Testis (tissue), 3 donors: ENCODE results near the gene ANXA2R. TPM values are rescaled to one million over a fixed set of nuclear protein-coding genes. Genes with fewer than 3 reads are reported as not detected.
A peak's percentile ranks its signal among the peaks of the same experiment; 100 is the strongest.
"Not testable (repeated sequence)": the region's sequence is repeated elsewhere in the genome, so short reads cannot be mapped to it uniquely, and the experiment has no call there.

Experiments
- DNase-seq: peaks from one replicate; pipeline ENCODE4 v3.0.0-alpha.2; 2019
- H3K27ac ChIP-seq, 2 donors: fragments of 200-600 bp; sonication (generic); one replicate each; pipeline ENCODE4 v1.5.1; 2019
- H3K27me3 ChIP-seq: fragments of 200-600 bp; sonication (generic); one replicate; pipeline ENCODE4 v1.5.1; 2019
- H3K36me3 ChIP-seq: fragments of 200-600 bp; sonication (generic); one replicate; pipeline ENCODE4 v1.5.1; 2017; ENCODE audit warnings: low read depth; ENCODE audit errors: missing control alignments
- H3K4me1 ChIP-seq: fragments of 200-600 bp; sonication (generic); one replicate; pipeline ENCODE4 v1.5.1; 2019
- H3K4me3 ChIP-seq, 2 donors: fragments of 200-600 bp; sonication (generic); one replicate each; pipeline ENCODE4 v1.5.1; 2017 to 2019
- H3K9me3 ChIP-seq: fragments of 200-600 bp; sonication (generic); one replicate; pipeline ENCODE4 v1.5.1; 2017
- CTCF ChIP-seq, 3 experiments: fragments of 450-650 bp in 2 of 3; fragments of 200-600 bp in 1 of 3; sonication (generic) in 1 of 3; IDR thresholded peaks; one replicate each; pipeline ENCODE4 v1.5.1; 2016 to 2019; ENCODE audit warnings: antibody characterized with exemption in 3 of 3, mild to moderate bottlenecking in 2 of 3, moderate library complexity in 1 of 3
- POLR2A ChIP-seq: fragments of 450-650 bp; IDR thresholded peaks from one replicate; pipeline ENCODE4 v1.6.1; 2017; ENCODE audit warnings: antibody characterized with exemption, mild to moderate bottlenecking, moderate library complexity
- WGBS, 2 donors: methylation state at CpG; one replicate each; pipeline ENCODE4 v1.1.5; 2018; 5-methylcytosine and 5-hydroxymethylcytosine counted together
- intact Hi-C: fragments of 100-400 bp; cut with DNase I; formaldehyde crosslinking; loops from one replicate; pipeline ENCODE4 v1.15.1; 2023; ENCODE audit warnings: low total_unique reads
- polyA plus RNA-seq: library from polyadenylated mRNA; stranded (reverse); fragments of 350-450 nt; fragmentation: Illumina TruSeq; extraction: RNeasy Lipid Tissue Mini Kit (QIAGEN cat#74804); gene quantifications from one replicate; pipeline ENCODE4 v1.2.3, GENCODE V29; 2014; ENCODE audit warnings: low read depth, low replicate concordance; ENCODE audit not compliant: insufficient read depth
- total RNA-seq, 2 donors: library from RNA; depleted of rRNA; stranded (reverse); fragments of >200 nt; gene quantifications; one replicate each; pipeline ENCODE4 v1.2.3, GENCODE V29; 2016

The ANXA2R gene
- total and polyA plus RNA-seq, 3 donors from 2014 or later: 1.6 to 10.2 (median 5.1) TPM

- DNase-seq: no peak
- no peaks in the 10 kb centered on the region for H3K9me3 ChIP-seq
- intact Hi-C loops: no loop called here
- H3K4me1 ChIP-seq: peaks cover under 1% of the 10 kb centered on the region
- 52 to 54% methylated on average over 5 of the region's 5 CpGs for WGBS, 2 donors
- H3K27me3 ChIP-seq: no peaks in the 10 kb centered on the region
- H3K27ac ChIP-seq: no peak overlapping the region
- no peak overlapping the region for H3K4me3 ChIP-seq
- H3K36me3 ChIP-seq: no peaks in the 10 kb centered on the region
- TF ChIP-seq POLR2A (no peak), CTCF (IDR thresholded peaks at IDR 0.05) (no peak)
Observed at GRCh38 chr5:43034591-43034968, 5.5 kb downstream of the ANXA2R start.

- no peak overlapping the region for H3K27ac ChIP-seq
- intact Hi-C loops: no loop called here
- TF ChIP-seq CTCF (IDR thresholded peaks at IDR 0.05): no peak
- no peak for TF ChIP-seq POLR2A
- no peaks in the 10 kb centered on the region for H3K9me3 ChIP-seq
- no peaks in the 10 kb centered on the region for H3K27me3 ChIP-seq
- 30 to 40% methylated on average over 25 to 41 of the region's 41 CpGs for WGBS, 2 donors
- peak overlapping the region; percentile 14 to 16 for H3K4me3 ChIP-seq
- no peaks in the 10 kb centered on the region for H3K36me3 ChIP-seq
- no peaks in the 10 kb centered on the region for H3K4me1 ChIP-seq
- DNase-seq: no peak
Observed at GRCh38 chr5:43033841-43034590, 6.1 kb downstream of the ANXA2R start.

- 80 to 86% methylated on average over 7 of the region's 7 CpGs for WGBS, 2 donors
- TF ChIP-seq CTCF (IDR thresholded peaks at IDR 0.05): no peak
- TF ChIP-seq POLR2A: no peak
Observed at GRCh38 chr5:43027054-43027785, 12.9 kb downstream of the ANXA2R start.

GRCh38 chr5:43025184-43025950, 14.8 kb downstream of the ANXA2R start:
- H3K36me3 ChIP-seq, H3K9me3 ChIP-seq, H3K4me1 ChIP-seq, H3K27me3 ChIP-seq, DNase-seq, H3K27ac ChIP-seq, H3K4me3 ChIP-seq, intact Hi-C loops: not testable (repeated sequence)
- 72 to 81% methylated on average over 25 of the region's 25 CpGs for WGBS, 2 donors

More at GRCh38 chr5:43027054-43027785, 12.9 kb downstream of the ANXA2R start:
- no peaks in the 10 kb centered on the region for H3K27me3 ChIP-seq
- no peak overlapping the region for H3K4me3 ChIP-seq
- no peak for DNase-seq
- no peaks in the 10 kb centered on the region for H3K36me3 ChIP-seq
- no peak overlapping the region for H3K27ac ChIP-seq
- no peaks in the 10 kb centered on the region for H3K9me3 ChIP-seq
- H3K4me1 ChIP-seq: no peaks in the 10 kb centered on the region
- intact Hi-C loops: no loop called here

GRCh38 chr5:43024217-43024616, 15.9 kb downstream of the ANXA2R start:
- H3K9me3 ChIP-seq: no peaks in the 10 kb centered on the region
- intact Hi-C loops: no loop called here
- TF ChIP-seq POLR2A (no peak), CTCF (IDR thresholded peaks at IDR 0.05) (no peak)
- no peaks in the 10 kb centered on the region for H3K27me3 ChIP-seq
- no peak overlapping the region for H3K27ac ChIP-seq
- 85 to 87% methylated on average over 6 of the region's 6 CpGs for WGBS, 2 donors
- no peaks in the 10 kb centered on the region for H3K36me3 ChIP-seq
- DNase-seq: no peak
- peaks cover 4% of the 10 kb centered on the region for H3K4me1 ChIP-seq
- no peak overlapping the region for H3K4me3 ChIP-seq
